ENCODE data around the gene RPL19. TPM values are rescaled to one million over a fixed set of nuclear protein-coding genes. Genes with fewer than 3 reads are reported as not detected.

The RPL19 gene
- total RNA-seq, 4 donors from 2014 or later, result 2,008 to 3,549 (median 2,319) TPM

DNA sequence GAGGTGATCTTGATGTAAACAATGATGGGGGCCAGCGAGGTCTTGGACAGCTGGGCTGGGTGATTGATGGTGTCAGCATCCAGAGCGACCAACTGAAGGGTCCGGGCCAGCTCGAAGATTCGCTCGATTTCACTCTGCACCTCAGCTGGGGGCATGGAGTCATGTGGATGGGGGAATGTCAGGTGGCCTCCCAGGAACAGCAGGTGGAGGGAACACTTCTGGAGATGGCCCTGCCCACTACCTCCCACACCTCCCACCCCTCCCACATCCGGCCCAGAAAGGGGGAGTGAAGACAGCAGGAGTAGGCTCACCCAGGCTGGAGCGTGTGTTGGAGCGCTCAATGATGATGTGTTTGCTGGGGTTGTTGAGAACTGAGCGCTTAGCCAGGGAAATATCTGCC lies 16.4 kb upstream of the RPL19 start:
- TF ChIP-seq POLR2A (IDR thresholded peaks at IDR 0.05) (no peak), CTCF (IDR thresholded peaks at IDR 0.05) (no peak)
- Histone ChIP-seq H3K9me3 (no peaks in the 10 kb centered on the region), H3K4me1 (no peaks in the 10 kb centered on the region), H3K27ac (no peak overlapping the region), H3K4me3 (replicated peaks in 1 of 3) (no peak overlapping the region), H3K36me3 (peaks cover 25 to 31% of the 10 kb centered on the region in 2 donors), H3K27me3 (no peaks in the 10 kb centered on the region)
- 86 to 92% methylated on average over 10 of the region's 10 CpGs for WGBS, 2 donors
- intact Hi-C loops (cut with DNase I), result no loop called here
- DNase-seq, result no peak

- 94 to 95% methylated on average over 9 to 15 of the region's 15 CpGs for WGBS, 2 donors
- intact Hi-C loops (cut with DNase I), result no loop called here
- peaks cover 31 to 35% of the 10 kb centered on the region in 2 donors for H3K36me3 ChIP-seq
- DNase-seq, result no peak
- no peak overlapping the region for H3K4me3 ChIP-seq (replicated peaks in 1 of 3)
- no peak for TF ChIP-seq CTCF (IDR thresholded peaks at IDR 0.05)
- TF ChIP-seq POLR2A (IDR thresholded peaks at IDR 0.05), result no peak
- no peaks in the 10 kb centered on the region for H3K9me3 ChIP-seq
- no peaks in the 10 kb centered on the region for H3K27me3 ChIP-seq
- no peak overlapping the region for H3K27ac ChIP-seq
- no peaks in the 10 kb centered on the region for H3K4me1 ChIP-seq
Observed at GRCh38 chr17:39186481-39187002, 13.5 kb upstream of the RPL19 start.

- Histone ChIP-seq H3K27ac (no peak overlapping the region), H3K27me3 (no peaks in the 10 kb centered on the region), H3K9me3 (no peaks in the 10 kb centered on the region), H3K4me1 (no peaks in the 10 kb centered on the region), H3K36me3 (peaks cover 31 to 35% of the 10 kb centered on the region in 2 donors), H3K4me3 (replicated peaks in 1 of 3) (no peak overlapping the region)
- intact Hi-C loops (cut with DNase I), result no loop called here
- TF ChIP-seq CTCF (IDR thresholded peaks at IDR 0.05) (no peak), POLR2A (IDR thresholded peaks at IDR 0.05) (no peak)
- 95 to 97% methylated on average over 7 to 8 of the region's 9 CpGs for WGBS, 2 donors
- no peak for DNase-seq
Observed at GRCh38 chr17:39187152-39187830, 12.8 kb upstream of the RPL19 start.

- Histone ChIP-seq H3K4me3 (replicated peaks in 1 of 3) (no peak overlapping the region), H3K27ac (no peak overlapping the region), H3K27me3 (no peaks in the 10 kb centered on the region), H3K4me1 (peaks cover 19 to 22% of the 10 kb centered on the region in 2 donors), H3K36me3 (peaks cover 5 to 22% of the 10 kb centered on the region in 2 donors), H3K9me3 (no peaks in the 10 kb centered on the region)
- TF ChIP-seq POLR2A (IDR thresholded peaks at IDR 0.05) (no peak), CTCF (IDR thresholded peaks at IDR 0.05) (no peak)
- intact Hi-C loops (cut with DNase I), result no loop called here
- DNase-seq, result no peak
- WGBS, 2 donors, result 90 to 96% methylated on average over 6 to 9 of the region's 9 CpGs
Observed at GRCh38 chr17:39191750-39192510, 8.2 kb upstream of the RPL19 start.

DNA sequence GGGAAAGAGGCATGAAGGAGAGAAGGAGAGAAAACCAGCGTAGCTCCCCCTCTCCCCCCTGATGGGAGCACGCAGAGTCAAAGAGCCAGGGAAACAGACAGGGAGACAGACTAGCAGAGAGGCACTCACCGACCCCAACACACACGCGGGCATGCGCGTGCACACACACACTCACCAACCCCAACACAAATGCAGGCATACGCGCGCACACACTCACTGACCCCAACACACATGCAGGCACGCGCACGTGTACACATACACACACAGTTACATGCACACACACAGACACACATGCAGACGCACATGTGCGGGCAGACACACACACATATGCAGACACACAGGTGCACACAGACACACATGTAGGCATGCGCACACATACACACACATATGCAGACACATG lies 7.2 kb upstream of the RPL19 start:
- H3K36me3 ChIP-seq, result peaks cover 0 to 14% of the 10 kb centered on the region in 2 donors
- no peak for TF ChIP-seq CTCF (IDR thresholded peaks at IDR 0.05)
- TF ChIP-seq POLR2A (IDR thresholded peaks at IDR 0.05), result no peak

More for the DNA sequence above, 7.2 kb upstream of the RPL19 start:
- Histone ChIP-seq H3K4me1 (peaks cover 25% of the 10 kb centered on the region in 2 donors), H3K27me3 (no peaks in the 10 kb centered on the region), H3K9me3 (no peaks in the 10 kb centered on the region), H3K27ac (no peak overlapping the region), H3K4me3 (replicated peaks in 1 of 3) (no peak overlapping the region)
- DNase-seq, result no peak
- intact Hi-C loops (cut with DNase I), result no loop called here
- WGBS, 2 donors, result 95% methylated on average over 16 of the region's 16 CpGs
